Measurements from ENCODE around the gene KLF16.

DNA sequence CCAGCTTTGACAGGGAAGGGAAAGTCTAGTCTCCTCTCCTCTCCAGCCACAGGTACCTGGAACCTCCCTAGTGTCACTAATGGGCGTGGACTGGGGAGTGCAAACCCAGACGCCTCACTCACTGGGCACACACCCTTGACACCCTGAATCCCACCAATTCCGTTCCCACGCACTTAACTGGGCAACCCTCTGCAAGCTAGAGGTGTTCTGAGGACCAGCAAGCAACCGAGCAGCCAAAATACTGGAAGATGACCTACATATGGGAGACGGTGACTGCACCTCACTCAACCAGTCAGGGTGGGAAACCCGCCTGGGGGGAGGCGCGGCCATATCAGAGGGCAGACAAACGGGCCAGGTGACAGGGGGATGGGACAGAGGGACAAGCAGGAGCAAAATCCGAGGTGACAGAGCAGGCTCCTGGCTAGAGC, 20.9 kb upstream of the KLF16 start:
- TF ChIP-seq CTCF (IDR thresholded peaks at IDR 0.05) = no peak
- TF ChIP-seq POLR2A (IDR thresholded peaks at IDR 0.05) = no peak
